HG03460 (cell line): ENCODE measurements around the gene KLHL8.

Source experiments
- ATAC-seq: cut with Tn5 transposase; IDR thresholded peaks from one replicate; pipeline ENCODE4 v1.9.1; 2021; ENCODE audit not compliant: unreplicated experiment

KLHL8 gene

DNA sequence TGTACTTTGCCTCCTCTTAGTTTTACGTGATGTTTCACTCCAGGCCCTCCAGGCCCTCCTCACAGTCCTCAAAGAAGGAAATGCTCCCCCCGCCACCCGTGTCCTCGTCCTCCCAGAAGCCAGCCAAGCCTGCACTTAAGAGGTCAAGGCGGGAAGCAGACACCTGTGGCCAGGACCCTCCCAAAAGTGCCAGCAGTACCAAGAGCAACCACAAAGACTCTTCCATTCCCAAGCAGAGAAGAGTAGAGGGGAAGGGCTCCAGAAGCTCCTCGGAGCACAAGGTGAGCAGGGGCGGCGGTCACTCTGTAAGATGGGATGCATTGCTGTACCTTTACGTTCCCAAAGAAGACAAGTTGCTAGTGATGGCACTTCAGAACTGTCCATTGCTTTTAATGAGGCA is 94.4 kb downstream of the KLHL8 start:
- ATAC-seq: no peak

DNA sequence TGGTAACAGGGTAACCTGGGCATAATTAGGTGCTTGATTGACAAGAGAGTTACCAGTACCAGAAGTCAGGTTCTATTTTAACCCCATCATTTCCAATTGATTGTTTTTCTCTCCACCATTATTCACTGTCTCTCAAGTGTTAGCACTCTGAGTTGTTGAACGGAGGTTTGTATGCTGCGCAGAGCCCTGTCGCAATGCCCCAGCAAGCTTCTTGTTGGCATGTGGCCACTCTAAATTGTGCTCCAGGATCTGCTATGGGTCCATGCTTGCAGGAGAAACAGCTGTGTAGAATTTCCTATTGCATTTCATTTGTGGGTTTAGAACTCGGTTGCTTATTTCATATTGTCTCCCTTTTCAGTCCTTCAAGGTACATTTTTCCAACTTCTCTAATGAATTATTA is 98.2 kb downstream of the KLHL8 start:
- ATAC-seq: no peak

- no peak for ATAC-seq
Observed at GRCh38 chr4:87121341-87122065, 98.9 kb downstream of the KLHL8 start.

- no peak for ATAC-seq
Observed at GRCh38 chr4:87120411-87121162, 99.8 kb downstream of the KLHL8 start.

- no peak for ATAC-seq
Observed at GRCh38 chr4:87120010-87120409, 100.4 kb downstream of the KLHL8 start.

- ATAC-seq: no peak
Observed at GRCh38 chr4:87118826-87119225, 101.6 kb downstream of the KLHL8 start.

- no peak for ATAC-seq
Observed at GRCh38 chr4:87118421-87118820, 102.0 kb downstream of the KLHL8 start.

GRCh38 chr4:87117732-87118075 is 102.7 kb downstream of the KLHL8 start:
- ATAC-seq: no peak

- no peak for ATAC-seq
Observed at GRCh38 chr4:87117051-87117731, 103.2 kb downstream of the KLHL8 start.

DNA sequence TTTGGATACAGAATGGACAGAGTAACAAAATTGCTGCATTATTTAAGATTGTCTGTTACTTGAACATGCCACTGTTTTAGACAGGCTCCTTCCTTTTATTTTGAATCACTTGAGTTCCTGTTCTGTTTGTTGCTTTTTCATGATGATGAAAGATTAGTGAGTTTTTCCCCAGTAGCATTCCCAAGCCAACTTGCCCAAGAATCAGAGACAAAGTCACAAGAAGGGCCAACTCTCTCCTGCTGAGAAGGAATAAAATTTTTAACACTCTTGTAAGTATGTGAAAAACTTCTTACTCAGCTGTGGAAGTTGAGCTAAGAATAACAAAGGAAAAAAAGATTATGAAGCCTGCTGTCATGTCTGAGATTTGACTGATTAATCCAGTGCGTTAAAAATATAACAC is 104.2 kb downstream of the KLHL8 start:
- no peak for ATAC-seq

GRCh38 chr4:87114245-87115062 is 106.0 kb downstream of the KLHL8 start:
- ATAC-seq: no peak

DNA sequence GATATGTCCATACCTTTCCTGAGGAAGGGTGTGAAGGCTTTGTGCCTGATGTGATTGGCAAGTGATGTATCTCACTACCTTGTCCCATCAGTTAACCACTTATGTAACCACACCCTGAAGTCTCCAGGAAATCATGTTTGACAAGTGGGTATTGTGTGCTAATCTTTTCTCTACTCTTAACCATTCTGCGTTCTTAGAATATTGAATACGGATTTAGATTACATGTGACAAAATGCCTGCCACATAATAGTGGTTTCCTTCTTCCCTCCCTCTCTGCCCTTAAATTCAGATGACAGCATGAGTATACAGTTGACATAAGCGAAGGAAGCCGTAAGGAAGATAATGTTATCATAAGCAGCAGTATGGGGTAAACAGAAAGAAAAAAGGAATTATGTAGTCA is 108.4 kb downstream of the KLHL8 start:
- no peak for ATAC-seq
